Neural cell (in vitro differentiated cells): ENCODE measurements around the gene PARD3B. TPM values are rescaled to one million over a fixed set of nuclear protein-coding genes. Genes with fewer than 3 reads are reported as not detected.

Experiments
- H2AFZ ChIP-seq: fragments of 200-600, 300-800 bp; sonication (generic), shearing (Covaris generic); 2 replicates; pipeline ENCODE4 v1.6.0; 2014; ENCODE audit warnings: low read depth, mild to moderate bottlenecking, antibody characterized with exemption, low read length, moderate library complexity
- H3F3A ChIP-seq: fragments of 200-600 bp; shearing (Covaris generic); 2 replicates; pipeline ENCODE4 v1.6.1; 2016; ENCODE audit warnings: mild to moderate bottlenecking, moderate library complexity, mixed read lengths, antibody characterized with exemption, low read length; ENCODE audit not compliant: insufficient read depth, poor library complexity, severe bottlenecking
- H3K27ac ChIP-seq: fragments of 200-600, 300-800 bp; sonication (generic), shearing (Covaris generic); 2 replicates; pipeline ENCODE4 v1.5.1; 2014; ENCODE audit warnings: mild to moderate bottlenecking, low read length, moderate library complexity
- H3K27me3 ChIP-seq: fragments of 300-800, 200-600 bp; sonication (generic), shearing (Covaris generic); 2 replicates; pipeline ENCODE4 v1.6.0; 2014; ENCODE audit warnings: mild to moderate bottlenecking, low read depth, low read length, moderate library complexity; ENCODE audit not compliant: insufficient read depth
- H3K36me3 ChIP-seq: fragments of 300-800, 200-600 bp; sonication (generic), shearing (Covaris generic); 2 replicates; pipeline ENCODE4 v1.5.1; 2014; ENCODE audit warnings: mild to moderate bottlenecking, antibody characterized with exemption, low read length, moderate library complexity; ENCODE audit not compliant: insufficient read depth
- H3K4me2 ChIP-seq: fragments of 300-800, 200-600 bp; sonication (generic), shearing (Covaris generic); 2 replicates; pipeline ENCODE4 v1.6.0; 2014; ENCODE audit warnings: mild to moderate bottlenecking, low read length
- H3K4me3 ChIP-seq: fragments of 300-800, 200-600 bp; sonication (generic), shearing (Covaris generic); 2 replicates; pipeline ENCODE4 v1.5.1; 2014; ENCODE audit warnings: mild to moderate bottlenecking, low read length, moderate library complexity
- H3K79me2 ChIP-seq: fragments of 200-600 bp; shearing (Covaris generic); replicated peaks from 2 replicates; pipeline ENCODE4 v1.6.0; 2014; ENCODE audit warnings: mild to moderate bottlenecking, low read length, moderate library complexity; ENCODE audit not compliant: insufficient read depth
- H3K9ac ChIP-seq: fragments of 300-800, 200-600 bp; sonication (generic), shearing (Covaris generic); 2 replicates; pipeline ENCODE4 v1.6.1; 2016; ENCODE audit warnings: mild to moderate bottlenecking, low read length, mixed read lengths
- H3K9me2 ChIP-seq: fragments of 200-600 bp; shearing (Covaris generic); 2 replicates; pipeline ENCODE4 v1.6.1; 2016; ENCODE audit warnings: mild to moderate bottlenecking, low read length, mixed read lengths; ENCODE audit not compliant: insufficient read depth
- H3K9me3 ChIP-seq: fragments of 200-600, 300-800 bp; sonication (generic), shearing (Covaris generic); 2 replicates; pipeline ENCODE4 v1.6.1; 2016; ENCODE audit warnings: mild to moderate bottlenecking, mixed run types, low read length, moderate library complexity, mixed read lengths
- H4K20me1 ChIP-seq: fragments of 200-600 bp; shearing (Covaris generic); 2 replicates; pipeline ENCODE4 v1.6.1; 2016; ENCODE audit warnings: mild to moderate bottlenecking, mixed run types; ENCODE audit not compliant: insufficient read depth
- CTCF ChIP-seq: fragments of 450-650 bp; IDR thresholded peaks from 2 replicates; pipeline ENCODE4 v1.5.1; 2014; ENCODE audit warnings: antibody characterized with exemption, mild to moderate bottlenecking, moderate library complexity; ENCODE audit not compliant: poor library complexity, severe bottlenecking
- EP300 ChIP-seq: fragments of 450-650 bp; conservative IDR thresholded peaks from 2 replicates; pipeline ENCODE4 v1.6.1; 2014; ENCODE audit warnings: antibody characterized with exemption, mild to moderate bottlenecking, moderate library complexity; ENCODE audit not compliant: poor library complexity, severe bottlenecking
- EZH2 ChIP-seq: fragments of 200-600, 300-800 bp; shearing (Covaris generic), sonication (generic); IDR thresholded peaks from 2 replicates; pipeline ENCODE4 v1.6.1; 2014; ENCODE audit warnings: antibody characterized with exemption, low read length, borderline replicate concordance, mild to moderate bottlenecking; ENCODE audit not compliant: insufficient read depth, poor library complexity, severe bottlenecking
- MXI1 ChIP-seq: fragments of 450-650 bp; conservative IDR thresholded peaks from 2 replicates; pipeline ENCODE4 v1.6.1; 2014; ENCODE audit warnings: antibody characterized with exemption, mild to moderate bottlenecking; ENCODE audit not compliant: poor library complexity, severe bottlenecking
- POLR2AphosphoS5 ChIP-seq: IDR thresholded peaks from 2 replicates; pipeline ENCODE4 v1.6.1; 2012
- RAD21 ChIP-seq: fragments of 450-650 bp; conservative IDR thresholded peaks from 2 replicates; pipeline ENCODE4 v1.6.1; 2014; ENCODE audit warnings: antibody characterized with exemption, mild to moderate bottlenecking, moderate library complexity
- REST ChIP-seq: IDR thresholded peaks from 2 replicates; pipeline ENCODE4 v1.6.1; 2012; ENCODE audit warnings: borderline replicate concordance
- SMC3 ChIP-seq: fragments of 450-650 bp; conservative IDR thresholded peaks from 2 replicates; pipeline ENCODE4 v1.6.1; 2014; ENCODE audit warnings: antibody characterized with exemption, mild to moderate bottlenecking, moderate library complexity; ENCODE audit not compliant: poor library complexity
- TAF1 ChIP-seq: IDR thresholded peaks from 2 replicates; pipeline ENCODE4 v1.6.1; 2012; ENCODE audit warnings: low read depth
- polyA plus RNA-seq: library from polyadenylated mRNA; depleted of rRNA; stranded (reverse); fragments of >200 nt; gene quantifications from 2 replicates; pipeline ENCODE4 v1.2.3, GENCODE V29; 2014

The PARD3B gene
- polyA plus RNA-seq, 1 donor from 2014 or later: 0.54 TPM

- H3K4me3 ChIP-seq: no peak overlapping the region
- no peak overlapping the region for H3K4me2 ChIP-seq
- no peak overlapping the region for H3K9ac ChIP-seq
Measured at GRCh38 chr2:204663816-204664425, 118.6 kb downstream of the PARD3B start.

GRCh38 chr2:204664708-204665121, 119.4 kb downstream of the PARD3B start:
- H2AFZ ChIP-seq: no peak overlapping the region
- no peak overlapping the region for H3K4me3 ChIP-seq
- H3K27me3 ChIP-seq: no peaks in the 10 kb centered on the region
- no peaks in the 10 kb centered on the region for H4K20me1 ChIP-seq
- H3K36me3 ChIP-seq: no peaks in the 10 kb centered on the region
- H3K9ac ChIP-seq: no peak overlapping the region
- H3K27ac ChIP-seq: no peak overlapping the region
- no peaks in the 10 kb centered on the region for H3K9me3 ChIP-seq
- H3K4me2 ChIP-seq: no peak overlapping the region
- H3F3A ChIP-seq: no peaks in the 10 kb centered on the region
- H3K79me2 ChIP-seq: no peaks in the 10 kb centered on the region
- H3K9me2 ChIP-seq: no peaks in the 10 kb centered on the region
- TF ChIP-seq EP300 (no peak), CTCF (no peak), POLR2AphosphoS5 (no peak), RAD21 (no peak), SMC3 (no peak), EZH2 (no peak), MXI1 (no peak)

More at GRCh38 chr2:204663816-204664425, 118.6 kb downstream of the PARD3B start:
- Histone ChIP-seq H3K27ac (no peak overlapping the region), H3K27me3 (no peaks in the 10 kb centered on the region), H3F3A (no peaks in the 10 kb centered on the region), H4K20me1 (no peaks in the 10 kb centered on the region), H3K36me3 (no peaks in the 10 kb centered on the region), H3K9me2 (no peaks in the 10 kb centered on the region), H3K79me2 (no peaks in the 10 kb centered on the region), H3K9me3 (no peaks in the 10 kb centered on the region), H2AFZ (no peak overlapping the region)
- no peak for TF ChIP-seq TAF1
- no peak for TF ChIP-seq MXI1
- TF ChIP-seq EP300: no peak
- no peak for TF ChIP-seq EZH2
- no peak for TF ChIP-seq REST
- TF ChIP-seq SMC3: no peak
- TF ChIP-seq CTCF: no peak
- TF ChIP-seq POLR2AphosphoS5: no peak
- TF ChIP-seq RAD21: no peak
